GM18861 (cell line): Measurements from ENCODE around the gene DAGLA.

Experiments used
- ATAC-seq: cut with Tn5 transposase; IDR thresholded peaks from one replicate; pipeline ENCODE4 v1.9.1; 2021; ENCODE audit not compliant: unreplicated experiment

The DAGLA gene

DNA sequence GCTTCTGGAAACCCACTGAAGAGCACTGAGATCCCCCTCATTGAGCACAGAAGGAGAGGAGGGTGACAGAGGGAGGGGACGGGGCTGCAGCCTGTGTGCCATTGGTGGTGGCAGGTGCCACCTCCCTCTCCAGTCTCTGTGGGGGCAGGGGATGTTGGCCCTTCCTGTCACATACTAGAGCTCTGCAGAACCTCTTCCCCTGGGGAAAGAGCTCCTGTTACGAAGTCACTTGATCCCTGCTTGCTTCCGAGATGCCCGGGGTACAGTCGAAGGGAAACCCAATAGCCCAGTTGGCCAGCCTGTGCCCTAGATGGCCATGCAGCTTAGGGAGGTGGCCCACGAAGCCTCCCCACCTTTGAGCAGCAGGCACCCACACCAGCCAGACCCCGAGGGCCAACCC is 29.4 kb downstream of the DAGLA start:
- ATAC-seq = no peak

- ATAC-seq = no peak
These were observed 29.8 kb downstream of the DAGLA start for GRCh38 chr11:61710019-61710418.

- no peak for ATAC-seq
These were observed 30.8 kb downstream of the DAGLA start for GRCh38 chr11:61711037-61711436.

DNA sequence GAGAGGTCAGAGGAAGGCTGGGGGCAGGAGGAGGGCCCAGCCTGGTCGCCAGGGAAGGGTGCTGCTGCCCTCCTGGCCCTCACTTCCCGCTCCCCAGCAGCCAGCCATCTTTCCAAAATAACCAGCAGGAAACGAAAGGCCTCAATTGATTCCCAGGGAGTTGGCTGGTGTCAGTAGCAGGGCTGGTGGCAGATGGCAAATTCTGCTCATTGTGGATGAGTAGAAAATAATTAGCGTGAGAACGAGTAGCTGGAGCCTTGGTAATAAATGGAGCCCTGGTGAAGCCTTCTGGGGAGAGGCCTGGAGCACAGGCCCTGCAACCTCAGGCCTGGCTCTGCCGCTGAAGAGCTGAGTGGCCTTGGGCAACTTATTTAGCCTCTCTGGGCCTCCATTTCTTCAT is 31.3 kb downstream of the DAGLA start:
- no peak for ATAC-seq

DNA sequence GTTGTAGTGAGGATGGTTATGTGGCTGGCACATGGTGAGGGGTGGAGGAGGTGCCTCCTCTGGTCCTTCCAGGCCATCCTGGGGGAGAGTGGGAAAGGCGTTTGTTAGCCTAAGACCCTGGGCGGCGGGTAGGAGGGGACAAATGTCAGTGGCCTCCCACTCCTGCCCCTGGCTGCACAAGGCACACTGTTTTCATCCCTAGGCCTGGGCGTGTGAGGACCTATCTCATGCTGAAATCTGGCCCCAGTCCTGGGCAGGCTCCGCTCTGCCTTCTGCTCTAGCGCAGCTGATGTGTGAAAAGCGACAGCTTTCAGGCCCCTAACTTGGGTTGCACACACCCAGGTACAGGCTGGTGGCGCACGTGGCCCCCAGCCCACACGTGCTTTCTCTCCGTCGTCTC is 32.1 kb downstream of the DAGLA start:
- ATAC-seq = no peak

GRCh38 chr11:61712846-61713245 is 32.7 kb downstream of the DAGLA start:
- no peak for ATAC-seq

DNA sequence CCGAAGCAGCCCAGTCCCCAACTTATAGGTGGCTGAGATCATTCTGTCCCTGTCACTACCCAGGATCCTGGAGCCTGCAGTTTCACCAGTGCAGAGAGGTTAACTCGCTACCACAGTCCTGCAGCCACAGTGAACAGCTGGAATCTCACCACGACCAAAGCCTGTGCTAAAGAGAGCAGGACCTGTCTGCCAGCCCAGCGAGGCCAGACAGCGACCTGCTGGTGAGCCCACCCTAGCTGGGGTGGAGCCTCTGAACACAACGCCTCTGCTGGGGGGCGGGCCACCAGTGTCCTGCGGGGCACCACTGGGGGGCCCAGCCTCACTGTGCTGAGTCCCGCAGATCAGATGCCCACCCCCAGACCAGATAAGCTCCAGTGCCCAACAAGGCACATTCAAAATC is 33.3 kb downstream of the DAGLA start:
- ATAC-seq = no peak

GRCh38 chr11:61713906-61714305 is 33.7 kb downstream of the DAGLA start:
- no peak for ATAC-seq

DNA sequence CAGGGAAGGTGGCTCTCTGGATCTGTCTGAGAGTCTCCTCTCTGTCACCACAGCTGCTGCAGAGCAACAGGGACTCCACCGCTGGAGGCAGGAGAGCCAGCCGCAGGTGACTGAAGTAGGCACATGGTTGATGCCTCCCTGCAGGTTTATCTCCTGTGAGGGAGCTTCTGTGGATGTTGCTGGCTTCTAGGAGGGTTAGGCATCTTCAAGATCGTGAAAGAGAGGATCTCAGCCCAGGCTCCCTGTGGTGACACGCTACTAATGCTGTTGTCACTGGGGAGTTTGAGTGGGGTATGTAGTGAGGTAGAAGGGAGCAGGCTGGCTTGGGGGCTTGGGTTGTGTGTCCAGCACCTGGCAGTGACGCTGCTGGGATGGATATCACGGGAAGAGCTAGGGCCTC is 34.1 kb downstream of the DAGLA start:
- ATAC-seq = no peak

- no peak for ATAC-seq
These were observed 34.7 kb downstream of the DAGLA start for GRCh38 chr11:61714916-61715315.

DNA sequence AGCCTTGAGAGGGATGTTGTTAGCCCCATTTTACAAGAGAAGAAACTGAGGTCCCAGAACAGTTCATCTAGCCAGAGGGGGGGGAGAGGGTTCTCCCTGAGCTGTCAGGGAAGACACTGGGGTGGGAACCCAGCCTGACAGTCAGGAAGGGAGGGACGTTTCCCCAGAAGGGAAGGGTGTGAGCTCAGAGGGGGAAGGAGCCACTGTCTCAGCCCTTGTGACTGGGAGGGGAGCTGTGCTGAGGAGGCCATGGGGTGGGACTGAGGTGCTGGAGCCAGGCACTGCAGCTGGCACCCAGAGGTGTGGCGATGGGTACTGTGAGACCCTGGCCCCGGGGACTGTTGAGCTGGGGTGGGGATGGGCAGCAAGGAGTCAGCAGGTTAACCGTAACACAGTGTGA is 35.7 kb downstream of the DAGLA start:
- no peak for ATAC-seq

DNA sequence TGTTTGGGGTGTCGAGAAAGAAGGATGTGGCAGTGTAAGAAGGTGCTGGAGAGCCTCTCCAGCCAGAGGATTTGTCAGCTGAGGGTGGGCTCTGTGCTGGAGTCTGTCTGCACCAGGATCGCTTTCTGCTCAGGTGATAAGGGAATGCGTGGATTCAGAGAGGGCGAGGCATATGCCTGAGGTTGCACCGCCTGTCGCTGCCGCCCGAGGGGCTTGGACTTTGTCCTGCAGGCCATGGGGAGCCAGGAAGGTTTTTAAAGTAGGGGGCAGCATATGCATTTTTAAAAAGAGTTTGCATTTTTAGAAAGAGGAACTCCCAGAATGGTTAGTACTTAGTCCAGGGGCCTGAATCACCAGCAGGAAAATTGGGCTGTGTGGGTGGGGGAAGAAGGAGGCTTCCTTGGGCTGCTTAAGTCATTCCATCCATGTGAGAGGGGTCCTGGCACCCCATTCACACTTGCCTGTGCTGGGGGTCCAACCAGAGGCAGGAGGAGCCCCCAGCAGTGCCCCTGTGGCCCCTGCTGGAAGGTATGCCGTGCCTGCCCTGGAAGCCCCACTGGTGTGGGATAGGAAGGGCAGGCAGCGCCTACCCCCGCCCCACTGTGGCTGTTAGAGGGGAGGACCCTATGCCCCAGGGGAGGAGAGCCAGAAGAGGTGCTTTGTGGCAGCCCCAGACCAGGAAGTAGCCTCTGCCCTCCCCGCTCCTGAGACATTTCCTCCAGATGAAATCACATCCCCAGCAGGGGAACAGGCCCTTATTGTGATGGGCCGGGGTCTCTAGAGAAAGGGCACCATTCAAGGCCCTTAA is 36.5 kb downstream of the DAGLA start:
- ATAC-seq = no peak

GRCh38 chr11:61717286-61718033 is 37.3 kb downstream of the DAGLA start:
- ATAC-seq = no peak

- no peak for ATAC-seq
These were observed 37.9 kb downstream of the DAGLA start for GRCh38 chr11:61718046-61718531.

GRCh38 chr11:61718621-61719302 is 38.6 kb downstream of the DAGLA start:
- no peak for ATAC-seq

DNA sequence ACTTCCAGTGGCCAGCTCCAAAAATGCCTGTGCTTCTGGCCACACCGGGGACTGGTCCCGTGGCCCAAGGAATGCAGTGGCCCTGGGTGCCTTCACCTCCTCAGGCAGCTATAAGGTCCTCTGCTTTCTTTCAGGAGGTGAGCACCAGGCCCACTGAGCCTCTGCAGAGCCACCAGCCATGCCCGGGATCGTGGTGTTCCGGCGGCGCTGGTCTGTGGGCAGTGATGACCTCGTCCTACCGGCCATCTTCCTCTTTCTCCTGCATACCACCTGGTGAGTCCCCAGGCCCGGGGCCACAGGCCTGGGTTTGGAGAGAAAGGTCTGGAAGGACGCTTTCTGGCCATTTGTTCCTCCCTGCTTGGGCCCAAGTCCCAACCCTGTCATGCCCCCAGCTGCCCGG is 39.8 kb downstream of the DAGLA start:
- no peak for ATAC-seq

- ATAC-seq = no peak
These were observed 40.4 kb downstream of the DAGLA start for GRCh38 chr11:61720597-61720996.

GRCh38 chr11:61724437-61724836 is 44.2 kb downstream of the DAGLA start:
- no peak for ATAC-seq

DNA sequence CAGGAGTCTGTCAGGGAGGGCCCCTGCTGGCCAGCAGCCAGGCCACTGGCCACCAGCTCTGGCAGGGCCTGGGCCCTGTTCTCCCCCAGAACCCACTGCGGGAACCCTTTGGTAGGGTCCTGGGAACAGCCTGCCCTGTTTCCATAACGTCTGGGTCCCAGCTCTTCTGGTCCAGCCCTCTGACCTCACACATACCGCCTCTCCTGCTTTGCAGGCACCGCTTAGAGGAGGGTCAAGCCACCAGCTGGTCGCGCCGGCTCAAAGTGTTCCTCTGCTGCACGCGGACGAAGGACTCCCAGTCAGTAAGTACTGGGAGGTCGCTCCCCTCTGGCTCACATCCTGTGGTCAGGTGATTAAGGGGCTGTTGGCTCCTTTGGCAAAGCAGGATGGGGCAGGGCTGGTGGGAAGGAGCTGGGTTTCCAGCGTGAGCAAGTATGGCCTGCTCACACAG is 45.6 kb downstream of the DAGLA start:
- ATAC-seq = no peak

DNA sequence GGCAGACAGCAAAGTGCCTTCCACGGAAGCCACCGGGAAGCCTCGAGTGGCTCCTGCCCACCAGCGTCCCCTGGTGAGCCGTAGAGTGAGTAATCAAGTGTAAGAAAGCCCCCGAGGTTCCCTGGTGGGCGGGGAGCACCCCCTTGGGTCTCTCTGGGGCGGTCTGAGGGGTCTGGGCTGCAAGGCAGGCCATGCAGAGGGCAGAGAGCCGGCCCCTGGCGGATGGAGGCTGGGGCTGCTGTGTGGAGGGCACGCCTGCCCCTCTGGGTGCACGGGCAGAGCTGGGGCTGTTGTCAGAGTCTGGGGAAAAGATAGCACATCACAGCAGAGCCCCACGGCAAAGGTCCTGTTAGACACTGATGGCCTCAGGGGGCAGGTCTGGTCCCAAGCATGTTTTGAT is 46.6 kb downstream of the DAGLA start:
- ATAC-seq = no peak

- ATAC-seq = no peak
These were observed 47.2 kb downstream of the DAGLA start for GRCh38 chr11:61727401-61727811.
